Lung (tissue), 12 donors: ENCODE results near the gene TMEM37. TPM values are rescaled to one million over a fixed set of nuclear protein-coding genes. Genes with fewer than 3 reads are reported as not detected.

ENCODE experiments used
- ATAC-seq: fragments of 200-7000 bp; cut with Tn5 transposase; one replicate; pipeline ENCODE4 v1.9.1; 2020; ENCODE audit warnings: moderate number of reproducible peaks; ENCODE audit not compliant: insufficient read depth, low FRiP score
- DNase-seq, 3 donors: peaks; one replicate each; pipeline ENCODE4 v3.0.0-alpha.2; 2013 to 2017
- H3K27ac ChIP-seq, 2 donors: one replicate each; pipeline ENCODE4 v1.5.1; 2013; ENCODE audit warnings: mild to moderate bottlenecking in 2 of 2, moderate library complexity in 2 of 2, control low read depth in 1 of 2, inconsistent platforms in 1 of 2, low read depth in 1 of 2, low read length in 1 of 2
- H3K27me3 ChIP-seq, 3 donors: one replicate each; pipeline ENCODE4 v1.5.1; 2013; ENCODE audit warnings: low read length in 2 of 3; ENCODE audit not compliant: control insufficient read depth in 3 of 3, insufficient read depth in 3 of 3
- H3K36me3 ChIP-seq, 4 donors: one replicate each; pipeline ENCODE4 v1.5.1; 2013; ENCODE audit warnings: low read length in 4 of 4, mild to moderate bottlenecking in 1 of 4, moderate library complexity in 1 of 4; ENCODE audit not compliant: control insufficient read depth in 4 of 4, insufficient read depth in 4 of 4
- H3K4me1 ChIP-seq, 5 donors: one replicate each; pipeline ENCODE4 v1.5.1; 2013; ENCODE audit warnings: low read length in 5 of 5, mild to moderate bottlenecking in 2 of 5, moderate library complexity in 1 of 5; ENCODE audit not compliant: control insufficient read depth in 5 of 5, insufficient read depth in 5 of 5
- H3K4me3 ChIP-seq: one replicate; pipeline ENCODE4 v1.5.1; 2013; ENCODE audit warnings: mild to moderate bottlenecking, control low read depth, moderate library complexity
- H3K9ac ChIP-seq, 2 donors: one replicate each; pipeline ENCODE4 v1.5.1; 2013; ENCODE audit warnings: low read length in 2 of 2, control low read depth in 1 of 2; ENCODE audit not compliant: insufficient read depth in 1 of 2
- H3K9me3 ChIP-seq, 4 donors: one replicate each; pipeline ENCODE4 v1.5.1; 2013; ENCODE audit warnings: low read length in 3 of 4, mild to moderate bottlenecking in 1 of 4, moderate library complexity in 1 of 4; ENCODE audit not compliant: control insufficient read depth in 4 of 4, insufficient read depth in 3 of 4
- WGBS, 2 donors: extraction: QIAGEN DNeasy Blood & Tissue Kit; methylation state at CpG; one replicate each; pipeline ENCODE4 v1.1.7; 2013; 5-methylcytosine and 5-hydroxymethylcytosine counted together
- polyA plus RNA-seq, 2 donors: library from polyadenylated mRNA; stranded (reverse); fragments of 200-250 nt; gene quantifications; one replicate each; pipeline ENCODE4 v1.2.1, GENCODE V29; 2013
- total RNA-seq, 2 donors: library from RNA; depleted of rRNA in 1 of 2; stranded (reverse); fragments of >200 nt in 1 of 2; gene quantifications; one replicate each; pipeline ENCODE4 v1.2.1, GENCODE V29; 2014 to 2021
- TF ChIP-seq, protein P1 (sequence below): IDR thresholded peaks from 2 replicates; pipeline ENCODE4 v1.5.1; 2012; ENCODE audit warnings: mild to moderate bottlenecking; ENCODE audit errors: control extremely low read depth, extremely low read depth
- donor health status: control.
- donor health status: control.
- donor health status: Bipolar disorder and iron deficiency.
- donor health status: healthy.
- donor health status: DM: yes; HTN: yes; CAD: no.

The TMEM37 gene
- total and polyA plus RNA-seq, 4 donors = 9.9 to 14.3 (median 12.1) TPM

DNA sequence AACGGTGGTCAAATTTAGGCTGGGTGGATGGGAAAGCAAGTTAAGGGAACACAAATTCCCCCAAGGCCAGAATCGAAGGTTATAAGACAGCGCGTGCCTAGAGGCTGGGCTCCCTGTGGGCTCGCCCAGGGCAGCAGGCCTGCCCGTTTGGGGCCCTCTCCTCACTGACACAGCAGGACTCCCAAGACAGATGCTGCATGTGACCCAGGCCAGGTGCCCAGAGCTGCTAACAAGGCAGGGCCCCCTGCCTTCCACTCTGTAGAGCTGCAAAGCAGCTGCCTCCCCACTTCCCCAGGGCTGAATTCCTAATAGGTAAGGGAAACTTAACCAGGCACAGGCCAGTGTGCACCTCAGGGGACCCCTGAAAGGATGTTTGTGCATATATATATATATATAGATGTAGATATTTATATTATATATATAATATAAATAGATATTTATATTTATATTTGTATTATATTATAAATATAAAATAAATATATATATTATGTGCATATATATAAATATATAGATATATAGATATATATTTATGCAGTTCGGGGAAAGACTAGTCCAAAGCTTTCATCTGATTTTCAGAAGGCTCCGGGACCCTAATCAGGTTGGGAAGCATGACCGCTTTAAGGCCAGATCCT, 43.7 kb downstream of the TMEM37 start:
- Histone ChIP-seq H3K27me3 (no peaks in the 10 kb centered on the region), H3K27ac (no peak overlapping the region), H3K4me3 (no peak overlapping the region), H3K9ac (no peak overlapping the region), H3K9me3 (no peaks in the 10 kb centered on the region), H3K4me1 (no peaks in the 10 kb centered on the region), H3K36me3 (no peaks in the 10 kb centered on the region)
- ATAC-seq (no peak), DNase-seq (no peak)
- whole genome bisulfite sequencing, 2 donors = 90 to 91% methylated on average over 9 of the region's 9 CpGs
- TF ChIP-seq, protein P1, sequence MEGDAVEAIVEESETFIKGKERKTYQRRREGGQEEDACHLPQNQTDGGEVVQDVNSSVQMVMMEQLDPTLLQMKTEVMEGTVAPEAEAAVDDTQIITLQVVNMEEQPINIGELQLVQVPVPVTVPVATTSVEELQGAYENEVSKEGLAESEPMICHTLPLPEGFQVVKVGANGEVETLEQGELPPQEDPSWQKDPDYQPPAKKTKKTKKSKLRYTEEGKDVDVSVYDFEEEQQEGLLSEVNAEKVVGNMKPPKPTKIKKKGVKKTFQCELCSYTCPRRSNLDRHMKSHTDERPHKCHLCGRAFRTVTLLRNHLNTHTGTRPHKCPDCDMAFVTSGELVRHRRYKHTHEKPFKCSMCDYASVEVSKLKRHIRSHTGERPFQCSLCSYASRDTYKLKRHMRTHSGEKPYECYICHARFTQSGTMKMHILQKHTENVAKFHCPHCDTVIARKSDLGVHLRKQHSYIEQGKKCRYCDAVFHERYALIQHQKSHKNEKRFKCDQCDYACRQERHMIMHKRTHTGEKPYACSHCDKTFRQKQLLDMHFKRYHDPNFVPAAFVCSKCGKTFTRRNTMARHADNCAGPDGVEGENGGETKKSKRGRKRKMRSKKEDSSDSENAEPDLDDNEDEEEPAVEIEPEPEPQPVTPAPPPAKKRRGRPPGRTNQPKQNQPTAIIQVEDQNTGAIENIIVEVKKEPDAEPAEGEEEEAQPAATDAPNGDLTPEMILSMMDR = no peak

DNA sequence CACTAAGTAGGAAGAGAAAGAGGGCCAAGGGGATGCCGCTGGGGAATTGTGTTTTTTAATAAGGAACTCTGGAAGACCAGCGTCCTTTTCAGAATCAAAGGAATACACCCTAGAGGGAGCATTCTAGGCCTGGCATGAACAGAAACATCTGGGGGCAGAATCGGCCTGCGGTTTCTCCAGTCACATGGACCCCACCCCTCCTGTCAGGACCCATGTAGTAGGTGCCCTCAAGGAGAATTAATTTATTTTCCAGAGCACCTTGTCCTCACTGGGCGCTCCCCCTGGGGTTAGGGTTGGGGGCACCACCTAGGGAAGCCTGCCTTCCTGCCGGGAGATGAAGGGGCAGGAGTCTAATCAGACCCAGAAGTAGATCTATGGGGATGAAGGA, 44.2 kb downstream of the TMEM37 start:
- no peak for DNase-seq
- TF ChIP-seq, protein P1 = no peak
- Histone ChIP-seq H3K36me3 (no peaks in the 10 kb centered on the region), H3K9me3 (no peaks in the 10 kb centered on the region), H3K27me3 (no peaks in the 10 kb centered on the region), H3K4me1 (no peaks in the 10 kb centered on the region), H3K27ac (no peak overlapping the region), H3K9ac (no peak overlapping the region), H3K4me3 (no peak overlapping the region)
- 85 to 92% methylated on average over 6 of the region's 6 CpGs for WGBS, 2 donors
- ATAC-seq = no peak

DNA sequence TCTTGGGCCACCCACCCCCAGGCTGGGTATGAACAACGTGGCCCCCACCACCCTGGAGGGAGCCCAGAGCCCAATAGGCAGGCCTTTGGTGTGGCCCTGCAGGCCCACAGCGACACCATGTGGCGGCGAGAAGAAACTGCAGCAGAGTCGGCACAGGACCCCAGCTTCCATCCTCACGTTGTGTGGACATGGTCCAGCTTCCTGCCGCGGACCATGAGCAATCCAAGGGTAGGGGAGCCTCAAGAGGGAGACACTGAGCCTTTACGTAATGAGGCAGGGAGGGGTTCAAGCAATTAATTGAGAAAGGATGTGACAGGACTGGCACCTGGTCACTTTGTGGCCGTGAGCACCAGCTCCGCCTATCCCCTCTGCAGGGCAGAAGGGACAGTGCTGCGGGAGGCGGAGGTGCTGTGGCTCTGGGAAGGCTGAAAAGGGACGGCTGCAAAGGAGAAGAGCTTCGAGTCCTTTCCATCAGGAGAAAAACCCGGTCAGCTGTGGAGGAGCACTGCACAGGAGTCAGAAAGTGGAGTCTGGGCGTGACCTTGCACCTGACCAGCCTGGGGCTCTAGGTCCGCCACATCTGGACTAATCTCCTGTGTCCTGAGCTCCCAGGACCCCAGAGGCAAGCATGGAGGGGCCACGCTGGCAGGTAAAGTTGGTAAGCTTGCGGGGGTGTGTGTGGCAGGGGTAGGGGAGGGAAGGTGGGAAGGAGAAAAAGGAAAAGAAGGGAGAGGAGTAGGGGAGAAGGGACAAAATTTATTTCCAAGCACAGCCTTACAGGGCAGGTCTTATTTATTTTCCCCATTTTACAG, 44.9 kb downstream of the TMEM37 start:
- WGBS, 2 donors = 30 to 31% methylated on average over 20 of the region's 20 CpGs
- H3K4me1 ChIP-seq = peaks cover 0 to 2% (median 0%) of the 10 kb centered on the region in 5 donors
- DNase-seq (peak; percentile 70 to 81 (median 73)), ATAC-seq (peak; percentile 80)
- no peak overlapping the region for H3K27ac ChIP-seq
- no peaks in the 10 kb centered on the region for H3K27me3 ChIP-seq
- TF ChIP-seq, protein P1 = peak; percentile 77
- no peak overlapping the region for H3K4me3 ChIP-seq
- H3K36me3 ChIP-seq = no peaks in the 10 kb centered on the region
- H3K9ac ChIP-seq = no peak overlapping the region
- peaks cover 0 to 1% (median 0%) of the 10 kb centered on the region in 4 donors for H3K9me3 ChIP-seq
